ENCODE measurements around the gene EREG.

Gene EREG

DNA sequence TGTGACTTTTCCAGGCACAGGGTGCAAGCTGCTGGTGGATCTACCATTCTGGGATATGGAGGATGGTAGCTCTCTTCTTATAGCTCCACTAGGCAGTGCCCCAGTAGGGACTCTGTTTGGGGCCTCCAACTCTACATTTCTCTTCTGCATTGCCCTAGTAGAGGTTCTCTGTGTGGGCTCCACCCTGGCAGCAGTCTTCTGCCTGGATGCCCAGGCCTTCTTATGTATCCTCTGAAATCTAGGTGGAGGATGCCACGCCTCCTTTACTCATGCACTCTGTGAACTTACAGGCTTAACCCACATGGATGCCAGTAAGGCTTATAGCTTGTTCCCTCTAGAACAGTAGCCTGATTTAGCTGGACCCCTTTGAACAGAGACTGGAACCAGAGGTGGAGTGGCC, 20.9 kb upstream of the EREG start:
- DNase-seq (ENCODE audit: low spot score): no peak

DNA sequence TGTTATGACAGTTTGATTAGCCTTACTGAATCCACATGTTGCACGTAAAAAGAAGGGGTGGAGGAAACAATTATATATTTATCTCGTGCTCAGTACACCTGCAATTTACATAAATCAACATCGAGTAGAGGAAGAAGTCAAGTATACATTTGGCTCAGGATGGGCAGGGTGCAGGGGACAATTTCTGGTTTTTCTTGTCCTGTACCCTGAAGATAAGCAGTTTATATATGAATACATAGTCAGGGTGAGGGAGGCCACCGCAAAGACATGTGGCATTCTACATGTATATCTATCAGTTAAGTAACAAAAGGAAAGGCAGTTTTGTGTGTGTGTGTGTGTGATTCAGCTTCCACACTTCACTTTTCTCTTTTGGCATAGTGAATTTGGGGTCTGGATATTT, 11.1 kb upstream of the EREG start:
- DNase-seq (ENCODE audit: low spot score): no peak

DNA sequence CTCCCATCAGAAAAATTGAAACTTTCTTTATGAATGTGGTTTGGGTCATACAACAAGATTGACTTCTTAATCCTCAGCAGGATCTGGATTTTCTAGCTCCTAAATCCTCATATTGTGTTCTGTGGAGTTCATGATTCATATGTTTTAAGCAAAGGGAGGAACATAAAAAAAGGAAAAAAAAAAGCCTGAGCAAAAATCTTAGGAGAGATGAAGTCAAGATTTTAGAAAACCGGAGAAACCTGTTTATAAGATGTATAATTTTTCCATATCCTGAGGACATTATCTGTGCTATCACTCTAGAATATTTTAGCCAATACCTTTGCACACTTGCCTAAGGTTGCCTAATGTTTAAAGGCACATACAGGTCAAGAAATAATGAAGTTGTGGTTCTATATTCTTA, 7.0 kb upstream of the EREG start:
- DNase-seq (ENCODE audit: low spot score): no peak

DNA sequence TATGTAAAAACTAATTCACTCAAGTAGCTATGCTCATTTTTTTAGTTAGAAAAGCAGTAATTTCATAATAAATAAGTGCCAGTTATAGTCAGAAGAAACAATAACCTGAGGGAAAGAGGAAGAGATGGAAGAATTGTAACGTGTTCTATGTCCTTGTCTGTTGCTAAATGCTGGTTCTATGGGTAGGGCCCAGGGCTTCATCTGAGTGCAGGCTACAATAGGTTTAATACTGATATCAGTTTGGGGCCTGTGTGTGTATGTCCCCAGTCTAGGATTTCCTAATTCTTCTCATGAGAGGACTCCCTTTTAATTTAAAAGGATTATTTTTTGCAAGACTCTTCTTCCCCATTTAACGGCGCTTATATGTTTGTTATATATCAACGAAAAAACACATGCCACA, 3.3 kb upstream of the EREG start:
- DNase-seq (ENCODE audit: low spot score): no peak

DNA sequence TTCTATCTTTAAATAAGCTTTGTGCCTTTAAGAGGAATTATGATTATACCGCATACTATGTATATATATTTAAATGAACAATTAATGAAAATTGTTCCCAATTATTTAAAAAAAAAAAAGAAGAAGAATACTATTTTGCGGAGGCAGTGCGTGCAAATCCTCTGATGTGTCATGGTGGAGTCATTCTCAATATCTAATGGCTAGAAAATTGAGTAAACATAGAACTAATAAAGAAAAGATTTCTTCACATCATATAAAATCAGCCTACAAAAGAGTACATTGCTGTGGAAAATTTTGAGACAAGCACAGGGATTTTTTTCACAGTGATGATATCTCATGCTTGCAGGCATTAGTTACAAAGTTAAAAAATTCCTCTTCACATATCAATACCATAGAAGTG, 2.6 kb upstream of the EREG start:
- DNase-seq (ENCODE audit: low spot score): no peak

DNA sequence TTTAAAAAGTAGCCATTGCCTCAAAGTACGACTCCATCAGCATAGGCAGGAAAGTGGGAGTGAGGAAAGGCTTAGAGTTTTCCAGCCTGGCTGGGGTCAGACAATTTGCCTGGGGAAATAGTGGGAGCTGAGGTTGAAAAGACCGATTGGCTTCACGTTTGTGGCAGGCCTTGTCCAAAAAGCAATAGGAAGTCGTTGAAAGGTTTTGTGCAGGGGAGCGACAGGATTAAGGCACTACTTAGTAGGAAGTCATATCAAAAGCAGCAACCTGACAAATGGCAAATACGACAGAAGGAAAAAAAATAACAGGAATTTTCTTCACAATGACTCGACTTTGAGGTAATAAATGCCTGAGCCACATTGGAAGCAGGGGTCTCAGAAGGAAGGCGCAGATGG, 691 bp upstream of the EREG start:
- no peak for DNase-seq (ENCODE audit: low spot score)

DNA sequence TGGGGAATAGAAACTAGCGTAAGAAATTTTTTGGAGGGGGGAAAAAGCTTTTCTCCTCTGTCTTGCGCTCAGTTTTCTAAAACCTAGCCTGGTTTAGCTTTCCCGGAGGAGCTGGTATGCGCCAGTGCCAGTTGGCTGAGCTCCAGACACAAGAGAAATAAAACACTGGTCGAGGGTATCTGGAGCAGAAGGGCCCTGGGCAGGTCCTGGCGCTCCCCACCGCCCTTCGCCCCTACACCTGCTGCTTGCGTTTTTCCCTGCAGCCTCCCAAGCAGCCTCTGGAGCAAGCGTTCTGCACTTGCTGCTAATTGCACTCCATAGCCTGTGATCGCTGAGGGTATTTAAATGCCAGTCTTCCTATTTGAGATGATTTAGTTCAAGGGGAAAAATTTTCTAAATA, 816 bp downstream of the EREG start:
- DNase-seq (ENCODE audit: low spot score): no peak

DNA sequence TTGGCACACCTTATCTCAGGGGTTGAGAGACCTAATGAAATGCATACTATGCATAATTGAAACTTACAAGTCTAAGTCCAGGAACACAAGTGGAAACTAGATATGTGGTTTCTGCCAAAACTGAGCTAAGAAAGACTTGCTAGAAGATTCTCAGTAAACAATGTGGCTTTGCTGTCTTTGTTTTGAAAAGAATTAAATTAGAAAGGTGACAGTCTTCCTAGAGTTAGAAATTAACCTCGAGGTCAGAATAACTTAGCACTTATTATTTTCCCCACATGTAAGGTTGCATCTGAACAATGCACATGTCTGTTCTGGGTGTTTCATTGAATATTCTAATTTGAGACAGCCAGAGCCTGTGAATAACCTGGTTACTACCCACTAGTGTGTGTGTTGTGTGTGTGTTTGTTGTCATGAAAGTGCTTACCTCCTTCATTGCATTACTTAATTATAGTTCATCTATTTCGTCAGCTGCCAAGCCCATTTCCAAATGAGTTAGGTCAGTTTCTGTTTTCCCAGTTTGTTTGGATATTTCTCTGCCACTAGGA, 1.5 kb downstream of the EREG start:
- no peak for DNase-seq (ENCODE audit: low spot score)

DNA sequence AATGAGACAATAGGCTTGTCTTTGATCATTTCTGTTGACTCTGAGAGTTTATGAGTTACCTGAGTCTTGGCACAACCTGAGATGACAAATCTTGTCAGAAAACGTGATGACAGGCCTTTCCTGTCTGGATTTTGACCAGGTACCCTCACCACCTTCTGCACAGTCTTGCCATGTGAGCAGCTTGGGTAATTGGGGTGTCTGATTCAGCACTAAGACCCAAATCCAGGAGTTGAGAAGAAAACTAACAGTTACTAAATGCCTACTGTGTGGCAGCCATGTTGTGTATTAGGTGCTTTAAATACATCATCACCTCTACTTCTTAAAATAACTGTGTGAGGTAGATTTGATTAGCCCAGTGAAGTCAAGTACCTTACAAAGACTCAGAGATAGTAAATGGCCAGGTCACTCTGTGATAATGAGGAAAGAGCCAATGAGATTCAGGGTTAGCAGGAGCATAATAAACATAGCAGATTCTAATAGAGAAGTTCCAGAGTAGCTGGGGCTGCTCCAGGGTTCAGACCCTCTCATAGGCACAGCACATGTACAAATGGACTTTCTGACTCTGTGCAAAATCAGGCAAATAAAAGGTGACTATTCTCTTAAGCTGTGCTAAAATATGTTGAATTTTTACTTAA, 2.8 kb downstream of the EREG start:
- no peak for DNase-seq (ENCODE audit: low spot score)

DNA sequence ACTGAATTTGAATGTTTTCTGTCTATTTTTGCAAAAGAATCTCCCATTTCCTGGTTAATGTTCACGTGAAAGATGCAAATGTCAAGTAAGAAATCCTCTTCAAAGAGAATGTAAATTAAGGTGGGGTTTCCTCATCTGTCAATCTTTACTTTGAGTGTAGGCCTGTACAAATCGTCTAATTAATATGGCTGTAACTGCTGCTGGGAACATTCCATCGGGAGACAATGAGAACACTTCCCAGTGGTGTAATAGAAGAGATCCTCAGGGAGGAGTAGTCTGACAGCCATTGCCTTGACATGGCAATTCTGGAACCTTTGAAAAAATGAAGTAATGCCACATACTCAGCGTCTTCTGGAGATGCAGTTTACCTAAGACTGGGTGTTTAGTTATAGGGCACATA, 3.7 kb downstream of the EREG start:
- no peak for DNase-seq (ENCODE audit: low spot score)

DNA sequence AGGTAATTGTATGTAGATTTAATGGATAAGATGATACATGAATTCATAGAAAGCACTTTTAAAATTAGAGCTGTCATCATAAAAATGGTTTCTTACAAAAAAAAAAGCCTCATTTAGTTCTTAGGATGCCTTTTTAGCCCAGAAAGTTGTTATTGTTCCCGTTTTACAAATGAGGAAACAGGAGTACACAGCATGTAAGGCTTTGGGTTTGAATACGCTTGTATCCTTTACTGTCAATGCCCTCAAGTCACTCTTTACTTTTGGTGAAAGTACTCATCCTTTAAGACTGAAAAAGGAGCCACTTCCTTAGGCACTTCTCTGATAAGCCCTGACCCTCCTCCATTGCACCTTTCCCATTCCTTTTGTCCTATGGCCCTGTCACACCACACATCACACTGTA, 4.9 kb downstream of the EREG start:
- no peak for DNase-seq (ENCODE audit: low spot score)

DNA sequence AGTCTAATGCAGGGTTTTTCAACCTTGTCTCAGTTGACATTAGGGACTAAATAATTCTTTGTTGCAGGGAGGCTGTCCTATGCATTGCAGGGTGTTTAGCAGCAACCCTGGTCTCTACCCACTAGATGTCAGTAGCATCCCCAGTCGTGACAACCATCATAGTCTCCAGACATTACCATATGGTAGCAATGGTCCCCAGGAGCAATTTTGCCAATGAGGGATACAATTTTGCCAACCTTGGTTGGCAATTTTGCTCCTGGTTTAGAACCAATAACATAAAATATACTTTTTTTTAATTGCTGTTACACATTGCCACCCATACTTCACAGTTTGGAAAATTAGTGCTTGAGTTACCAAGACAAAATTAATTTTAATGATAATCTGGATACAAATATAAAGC, 6.0 kb downstream of the EREG start:
- DNase-seq (ENCODE audit: low spot score): peak; percentile 77

DNA sequence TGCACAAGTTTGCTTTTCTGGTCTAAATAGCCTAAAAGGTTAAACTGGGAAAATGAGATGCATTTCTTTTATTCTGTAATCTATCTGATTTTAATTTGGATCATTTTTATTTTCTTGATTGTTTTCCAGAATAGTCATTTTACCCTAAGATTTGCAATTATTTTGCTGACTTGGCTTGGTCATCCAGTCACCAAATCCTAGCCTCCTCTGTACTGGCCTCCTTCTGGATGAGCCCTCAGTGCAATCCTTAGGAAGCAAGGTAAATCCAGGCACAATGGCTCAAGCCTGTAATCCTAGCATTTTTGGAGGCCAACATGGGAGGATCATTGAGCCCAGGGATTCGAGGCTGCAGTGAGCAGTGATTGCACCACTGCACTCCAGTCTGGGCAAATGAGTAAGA, 9.2 kb downstream of the EREG start:
- DNase-seq (ENCODE audit: low spot score): no peak

DNA sequence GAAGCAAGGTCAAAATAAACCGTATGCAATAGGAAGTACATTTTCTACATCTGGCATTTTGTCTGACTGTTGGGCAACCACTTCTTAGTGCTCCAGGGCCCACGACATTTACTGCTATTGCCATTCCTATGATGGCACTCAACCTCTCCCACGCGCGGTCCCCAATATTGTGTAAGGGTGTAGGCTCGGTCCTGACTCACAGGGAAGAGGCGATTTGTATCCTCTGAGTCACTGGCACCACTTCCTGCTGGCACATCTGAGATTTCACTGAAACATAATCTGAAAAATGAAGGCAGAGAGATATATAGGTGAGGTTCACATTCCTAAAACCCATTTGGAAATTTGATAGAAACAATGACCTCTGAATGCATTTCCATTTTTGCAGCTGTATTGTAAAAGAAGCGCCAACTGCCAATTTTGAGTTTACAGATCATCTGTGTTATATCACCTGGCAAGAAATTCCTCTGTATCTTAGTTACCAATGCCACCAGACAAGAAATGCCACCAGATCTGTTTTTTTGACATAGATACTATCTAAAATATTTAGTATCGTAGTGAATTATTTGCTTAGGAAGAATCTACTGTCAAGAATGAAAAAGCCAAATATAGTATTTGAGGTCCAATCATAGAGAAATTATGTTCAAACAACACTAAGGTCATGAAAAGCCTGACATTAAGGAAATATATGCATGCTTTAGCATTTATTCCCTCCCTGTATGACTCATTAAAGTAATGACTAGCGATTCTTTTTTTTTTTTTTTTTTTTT, 9.8 kb downstream of the EREG start:
- peak; percentile 90 for DNase-seq (ENCODE audit: low spot score)

DNA sequence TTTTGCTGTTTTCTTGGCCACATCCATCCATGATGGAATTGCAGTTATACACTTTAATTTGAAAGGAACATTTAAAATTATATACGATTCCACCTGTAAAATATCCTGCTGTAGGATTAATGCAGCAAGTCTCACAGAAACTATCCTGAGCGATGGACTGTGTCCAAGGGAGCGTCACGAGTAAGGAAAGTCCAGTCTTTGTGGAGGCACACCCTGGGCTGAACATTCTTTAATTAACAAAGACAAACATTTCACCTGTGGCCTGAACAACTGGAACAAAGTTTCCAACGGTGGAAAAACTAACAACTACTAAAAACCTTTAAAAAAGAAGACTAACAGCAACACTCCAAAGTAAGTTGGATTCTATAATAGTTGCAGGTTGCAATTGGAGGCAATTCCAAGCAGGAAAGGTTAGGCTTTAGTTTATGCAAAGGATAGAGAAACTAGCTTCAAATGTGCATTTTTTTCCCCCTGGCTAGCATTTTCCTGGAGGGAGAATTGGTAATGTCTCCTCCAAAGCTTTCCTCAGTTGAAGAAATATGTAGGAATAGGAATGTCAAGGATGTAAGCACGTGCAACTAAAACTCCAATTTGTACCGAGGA, 11.0 kb downstream of the EREG start:
- DNase-seq (ENCODE audit: low spot score): no peak

DNA sequence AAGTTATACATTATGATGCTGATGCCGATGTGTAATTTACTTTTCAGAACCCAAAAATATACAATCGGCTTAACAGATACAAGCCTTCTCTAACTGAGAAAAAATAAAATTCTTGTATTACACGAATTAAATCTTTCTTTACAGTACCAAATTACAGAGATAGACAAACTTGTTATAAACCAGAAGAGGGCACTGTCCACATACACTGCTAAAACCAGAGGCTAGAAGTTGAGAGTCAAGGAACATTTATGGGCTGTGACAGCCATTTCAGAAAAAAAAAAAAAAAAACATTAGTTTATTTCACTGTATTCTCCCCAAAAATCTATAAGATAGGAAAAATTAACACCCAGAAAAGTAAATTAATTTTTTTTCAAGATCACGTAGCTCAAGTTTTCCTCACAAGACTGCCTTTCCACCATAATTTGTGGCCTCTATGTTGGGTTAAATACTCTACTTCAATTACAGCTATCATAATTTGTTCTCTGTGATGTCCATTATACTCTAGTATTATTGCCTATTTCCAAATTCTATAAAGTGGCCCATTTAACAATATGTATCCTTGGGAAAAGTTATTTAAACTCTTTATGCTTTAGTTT, 12.0 kb downstream of the EREG start:
- peak; percentile 65 for DNase-seq (ENCODE audit: low spot score)

DNA sequence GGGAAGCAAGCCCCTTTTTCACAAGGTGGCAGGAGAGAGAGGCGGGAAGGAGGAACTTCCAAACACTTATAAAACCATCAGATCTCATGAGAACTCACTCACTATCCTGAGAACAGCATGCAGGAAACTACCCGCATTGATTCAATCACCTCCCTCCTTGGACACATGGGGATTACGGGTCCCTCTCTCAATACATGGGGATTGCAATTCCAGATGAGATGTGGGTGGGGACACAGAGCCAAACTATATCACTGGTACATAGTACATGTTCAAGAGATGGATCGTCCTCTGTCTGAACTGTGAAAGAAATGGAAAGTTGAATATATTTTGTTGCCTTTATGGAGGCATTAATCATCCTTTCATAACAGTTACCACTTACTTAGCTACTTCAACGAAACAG, 12.8 kb downstream of the EREG start:
- DNase-seq (ENCODE audit: low spot score): no peak

DNA sequence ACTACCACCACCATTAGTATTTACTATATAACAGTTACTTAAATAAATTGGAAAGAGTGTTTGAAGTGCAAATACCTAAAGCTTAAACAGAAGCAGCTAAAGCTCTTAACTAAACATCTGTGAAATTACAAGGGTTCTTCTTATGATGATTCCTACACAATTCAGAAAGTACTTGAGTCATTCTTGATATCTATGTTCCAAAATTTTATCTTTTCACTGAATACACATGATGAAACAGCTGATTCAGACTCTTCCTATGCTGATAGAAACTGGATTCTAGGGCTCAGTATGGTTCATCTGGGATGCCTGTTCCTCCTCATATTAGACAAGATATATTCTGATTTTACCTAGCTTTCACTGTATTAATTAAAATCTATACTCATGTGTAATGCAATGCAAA, 13.6 kb downstream of the EREG start:
- no peak for DNase-seq (ENCODE audit: low spot score)

DNA sequence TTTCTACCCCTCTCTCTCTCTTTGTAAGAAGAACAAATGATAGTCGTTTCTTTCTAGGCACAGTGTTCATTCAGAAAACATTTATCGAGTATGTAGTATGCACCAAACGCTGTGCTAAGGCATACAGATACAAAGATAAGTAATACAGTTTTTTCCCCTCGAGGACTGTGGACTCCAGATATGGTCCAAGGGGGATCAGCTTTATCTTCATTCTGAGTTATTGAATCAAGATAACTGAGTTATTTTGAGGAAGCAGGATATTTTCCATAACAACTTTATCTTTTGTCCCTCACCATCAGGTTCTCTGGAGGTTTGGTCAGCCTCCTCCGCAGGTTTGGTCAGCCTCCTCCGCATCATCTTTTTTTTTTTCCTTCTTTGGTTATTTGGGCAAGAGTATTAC, 15.0 kb downstream of the EREG start:
- no peak for DNase-seq (ENCODE audit: low spot score)

DNA sequence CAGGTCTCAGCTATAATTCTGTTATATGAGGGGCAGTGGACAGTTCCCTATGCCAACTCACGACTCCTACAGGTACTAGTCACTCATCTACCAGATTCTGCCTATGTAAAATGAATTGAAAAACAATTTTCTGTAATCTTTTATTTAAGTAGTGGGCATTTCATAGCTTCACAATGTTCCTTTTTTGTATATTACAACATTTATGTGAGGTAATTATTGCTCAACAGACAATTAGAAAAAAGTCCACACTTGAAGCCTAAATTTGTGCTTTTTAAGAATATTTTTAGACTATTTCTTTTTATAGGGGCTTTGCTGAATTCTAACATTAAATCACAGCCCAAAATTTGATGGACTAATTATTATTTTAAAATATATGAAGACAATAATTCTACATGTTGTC, 20.4 kb downstream of the EREG start:
- DNase-seq (ENCODE audit: low spot score): no peak

DNA sequence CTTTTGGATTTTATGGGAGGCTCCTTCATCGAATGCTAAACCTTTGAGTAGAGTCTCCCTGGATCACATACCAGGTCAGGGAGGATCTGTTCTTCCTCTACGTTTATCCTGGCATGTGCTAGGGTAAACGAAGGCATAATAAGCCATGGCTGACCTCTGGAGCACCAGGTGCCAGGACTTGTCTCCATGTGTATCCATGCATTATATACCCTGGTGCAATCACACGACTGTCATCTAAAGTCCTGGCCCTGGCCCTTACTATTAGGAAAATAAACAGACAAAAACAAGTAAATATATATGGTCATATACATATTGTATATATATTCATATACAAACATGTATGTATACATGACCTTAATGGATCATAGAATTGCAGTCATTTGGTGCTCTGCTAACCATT, 21.2 kb downstream of the EREG start:
- DNase-seq (ENCODE audit: low spot score): no peak

DNA sequence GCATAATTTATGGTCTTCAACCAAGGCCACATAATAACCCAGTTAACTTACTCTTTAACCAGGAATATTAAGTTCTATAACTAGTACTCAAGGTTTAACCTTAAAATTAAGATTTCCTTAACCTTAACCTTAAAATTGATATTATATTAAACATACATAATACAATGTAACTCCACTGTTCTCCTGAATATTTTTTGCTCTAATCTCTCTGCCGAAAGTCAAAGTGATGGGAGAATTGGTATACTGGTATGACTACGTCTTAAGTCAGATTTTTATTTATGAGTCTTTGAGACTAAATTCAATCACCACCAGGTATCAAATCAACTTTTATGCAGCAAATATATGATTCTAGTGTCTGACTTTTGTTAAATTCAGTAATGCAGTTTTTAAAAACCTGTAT, 22.8 kb downstream of the EREG start:
- DNase-seq (ENCODE audit: low spot score): no peak

DNA sequence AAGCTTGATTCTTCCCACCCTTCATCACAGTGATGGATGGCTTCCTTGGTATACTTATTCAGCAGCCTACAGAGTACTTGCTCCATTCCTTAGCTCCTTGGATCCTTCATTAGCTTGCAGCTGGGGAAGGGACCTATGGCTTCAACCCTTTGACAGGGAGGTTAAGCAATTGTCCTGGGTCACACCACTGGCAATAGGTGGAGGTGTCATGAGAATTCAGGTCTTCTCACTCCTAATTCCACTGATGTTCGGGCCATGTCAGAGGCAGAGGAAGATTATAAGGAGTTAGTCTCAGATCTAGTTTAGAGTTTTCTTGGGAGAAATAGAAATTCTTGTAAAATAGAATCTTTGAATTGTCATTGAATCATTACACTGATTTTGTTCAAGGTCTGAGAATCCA, 24.5 kb downstream of the EREG start:
- no peak for DNase-seq (ENCODE audit: low spot score)
